Adrenal gland (tissue), 5 donors: ENCODE measurements around the gene HSPB1.

Experiments used
- CTCF ChIP-seq, 6 experiments: fragments of 450-650 bp in 4 of 6; fragments of 200-600 bp in 2 of 6; sonication (generic) in 1 of 6; IDR thresholded peaks; 1 replicate in 5 of 6; 2 replicates in 1 of 6; pipeline versions ENCODE4 v1.5.1 to v1.8.0; 2016 to 2021; ENCODE audit warnings: antibody characterized with exemption in 6 of 6, mild to moderate bottlenecking in 2 of 6, moderate library complexity in 1 of 6
- POLR2A ChIP-seq, 2 donors: fragments of 450-650 bp; IDR thresholded peaks; one replicate each; pipeline ENCODE4 v1.6.1; 2017; ENCODE audit warnings: antibody characterized with exemption in 2 of 2, mild to moderate bottlenecking in 2 of 2, moderate library complexity in 1 of 2
- donor health status: DM: no; HTN: no; CAD: no.

- TF ChIP-seq POLR2A (IDR thresholded peaks at IDR 0.05): no peak
- TF ChIP-seq CTCF (IDR thresholded peaks at IDR 0.05): no peak
These were observed 43.6 kb downstream of the HSPB1 start for GRCh38 chr7:76346097-76346496.
